HCEC 1CT (cell line): ENCODE results near the gene LYZ.

Experiments
- DNase-seq: peaks from one replicate; pipeline ENCODE4 v3.0.0-alpha.2; 2017

The LYZ gene

DNA sequence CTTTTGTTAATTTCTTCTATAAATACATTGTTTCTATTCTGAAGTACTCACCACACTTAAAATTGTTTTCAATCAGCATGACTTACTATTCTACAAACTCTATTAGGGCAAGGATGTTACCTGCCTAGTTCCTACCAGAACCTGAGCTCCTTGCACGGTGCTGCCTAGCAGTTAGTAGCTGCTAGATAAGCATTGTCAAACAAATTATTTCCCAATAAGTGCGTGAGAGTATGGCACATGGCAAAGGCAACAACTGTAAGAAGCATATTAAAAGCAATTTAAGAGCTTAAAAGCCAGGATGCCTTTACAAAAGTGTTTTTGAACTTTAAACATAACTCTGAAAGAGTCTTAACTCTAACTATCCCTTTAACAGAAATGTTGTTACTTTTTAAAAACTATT lies 8.2 kb upstream of the LYZ start:
- DNase-seq: no peak

- no peak for DNase-seq
Measured at GRCh38 chr12:69341328-69341727, 6.9 kb upstream of the LYZ start.

DNA sequence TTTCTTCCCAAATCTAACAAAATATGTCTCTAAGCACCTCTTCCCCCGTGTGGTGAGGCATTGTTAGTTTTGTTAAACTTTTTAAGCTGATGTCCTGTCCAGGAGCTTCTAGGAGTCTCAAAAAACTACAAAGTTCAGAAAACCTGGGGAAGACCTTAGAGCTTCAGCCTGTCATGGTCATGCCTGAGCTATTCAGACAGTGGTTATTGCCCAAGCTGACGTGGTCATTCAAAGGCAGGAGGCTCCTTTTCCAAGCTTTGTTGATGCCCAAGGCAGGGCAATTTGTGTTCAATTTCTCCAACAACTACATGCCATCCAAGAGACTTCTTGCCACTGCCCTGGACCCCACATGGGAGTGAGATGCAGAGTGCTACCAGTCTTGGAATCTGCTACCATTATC lies 5.8 kb upstream of the LYZ start:
- no peak for DNase-seq

GRCh38 chr12:69343357-69343756 lies 4.8 kb upstream of the LYZ start:
- no peak for DNase-seq

GRCh38 chr12:69343885-69344612 lies 4.1 kb upstream of the LYZ start:
- no peak for DNase-seq

DNA sequence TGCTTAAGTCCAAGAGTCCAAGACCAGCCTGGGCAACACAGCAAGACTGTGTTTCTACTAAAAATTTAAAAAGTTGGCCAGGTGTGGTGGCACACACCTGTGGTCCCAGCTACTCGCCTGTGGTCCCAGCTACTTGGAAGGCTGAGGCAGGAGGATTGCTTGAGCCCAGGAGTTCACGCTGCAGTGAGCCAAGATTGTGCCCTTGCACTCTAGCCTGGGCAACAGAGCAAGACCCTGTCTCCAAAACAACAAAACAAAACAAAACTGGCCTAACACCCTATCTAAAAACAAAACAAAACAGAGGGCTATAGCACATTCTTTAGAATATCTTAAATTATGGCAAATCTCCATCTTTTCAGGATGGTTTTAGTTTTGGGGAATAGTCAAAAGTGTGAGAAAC lies 3.1 kb upstream of the LYZ start:
- DNase-seq: no peak

- DNase-seq: no peak
Measured at GRCh38 chr12:69345742-69346141, 2.4 kb upstream of the LYZ start.

GRCh38 chr12:69350002-69350626 lies 1.9 kb downstream of the LYZ start:
- DNase-seq: no peak

GRCh38 chr12:69350777-69351176 lies 2.6 kb downstream of the LYZ start:
- DNase-seq: no peak

DNA sequence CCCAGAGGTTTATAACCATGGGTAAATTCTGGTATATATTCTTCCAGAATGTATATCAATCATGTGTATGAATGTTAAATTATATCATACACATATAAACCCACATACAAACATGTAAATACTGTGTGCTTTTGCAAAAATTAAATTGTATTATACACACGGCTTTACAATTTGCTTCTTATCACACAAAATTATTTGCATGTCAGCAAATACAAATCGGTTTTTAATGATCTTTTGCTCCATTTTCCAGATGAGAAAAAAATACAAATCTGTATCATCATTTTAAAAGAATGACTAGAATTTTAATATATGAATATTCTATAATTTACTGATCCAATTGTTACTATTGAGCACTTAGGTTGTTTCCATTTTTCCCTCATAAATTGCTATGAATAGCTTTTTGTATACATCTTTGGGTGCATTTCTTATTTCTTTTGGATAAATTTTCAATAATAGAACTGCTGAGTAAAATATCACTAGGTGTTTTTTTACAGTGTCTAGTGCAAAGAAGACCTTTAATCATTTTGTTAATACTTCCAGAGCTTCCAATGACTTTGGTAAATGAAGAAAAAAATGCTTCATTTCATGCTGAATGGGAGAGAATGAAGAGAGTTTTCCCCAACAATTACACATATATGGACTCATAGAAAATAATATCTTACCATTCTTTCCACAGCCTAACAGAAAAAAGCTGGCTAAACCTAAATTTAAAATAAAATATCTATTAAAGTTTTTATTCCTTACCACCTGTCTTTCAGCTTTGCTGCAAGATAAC lies 3.5 kb downstream of the LYZ start:
- no peak for DNase-seq

- no peak for DNase-seq
Measured at GRCh38 chr12:69352904-69353303, 4.7 kb downstream of the LYZ start.

DNA sequence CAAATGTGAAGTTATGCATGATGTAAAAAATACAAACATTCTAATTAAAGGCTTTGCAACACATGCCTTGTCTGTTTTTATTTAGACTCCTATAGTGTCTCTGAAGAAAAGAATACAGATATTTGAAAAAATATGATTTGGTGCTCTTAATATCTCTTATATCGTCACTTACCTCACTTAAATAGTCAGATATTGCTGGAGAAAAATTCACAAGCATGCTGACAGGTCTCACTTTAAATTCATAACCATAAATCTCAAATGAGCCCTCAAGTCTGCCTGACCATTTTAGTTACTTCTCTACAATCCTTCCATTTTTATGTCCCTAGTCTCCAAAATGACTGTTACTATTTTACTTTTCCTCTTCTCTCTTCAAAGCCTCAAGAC lies 6.0 kb downstream of the LYZ start:
- no peak for DNase-seq

DNA sequence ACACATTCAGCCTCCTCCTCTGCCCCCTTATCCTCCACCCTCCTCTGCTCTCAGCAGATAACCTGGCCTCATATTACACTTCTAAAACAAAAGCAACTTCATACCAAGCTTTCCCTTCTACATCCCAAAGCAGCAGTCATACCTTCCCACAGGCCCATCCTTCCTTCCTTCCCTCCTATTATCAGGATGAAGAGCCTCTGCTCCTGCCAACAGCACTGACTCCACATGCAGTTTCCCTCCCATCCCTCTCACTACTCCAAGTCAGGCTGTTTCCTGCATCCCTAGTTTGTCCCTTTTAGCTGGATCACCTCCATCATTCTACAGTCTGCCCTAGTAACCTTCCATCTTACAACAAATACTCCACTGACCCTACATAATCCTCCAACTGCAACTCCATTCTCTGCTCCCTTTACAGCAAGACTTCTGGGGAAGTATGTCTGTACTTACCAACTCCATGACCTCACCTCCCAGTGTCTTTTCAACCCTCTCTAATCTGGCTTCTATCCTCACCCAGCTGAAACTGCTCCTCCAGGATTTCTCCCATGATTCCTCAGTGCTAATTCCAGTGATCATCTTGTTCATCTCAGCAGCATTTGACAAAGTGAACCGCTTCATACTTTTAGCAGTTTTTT lies 6.5 kb downstream of the LYZ start:
- DNase-seq: no peak

DNA sequence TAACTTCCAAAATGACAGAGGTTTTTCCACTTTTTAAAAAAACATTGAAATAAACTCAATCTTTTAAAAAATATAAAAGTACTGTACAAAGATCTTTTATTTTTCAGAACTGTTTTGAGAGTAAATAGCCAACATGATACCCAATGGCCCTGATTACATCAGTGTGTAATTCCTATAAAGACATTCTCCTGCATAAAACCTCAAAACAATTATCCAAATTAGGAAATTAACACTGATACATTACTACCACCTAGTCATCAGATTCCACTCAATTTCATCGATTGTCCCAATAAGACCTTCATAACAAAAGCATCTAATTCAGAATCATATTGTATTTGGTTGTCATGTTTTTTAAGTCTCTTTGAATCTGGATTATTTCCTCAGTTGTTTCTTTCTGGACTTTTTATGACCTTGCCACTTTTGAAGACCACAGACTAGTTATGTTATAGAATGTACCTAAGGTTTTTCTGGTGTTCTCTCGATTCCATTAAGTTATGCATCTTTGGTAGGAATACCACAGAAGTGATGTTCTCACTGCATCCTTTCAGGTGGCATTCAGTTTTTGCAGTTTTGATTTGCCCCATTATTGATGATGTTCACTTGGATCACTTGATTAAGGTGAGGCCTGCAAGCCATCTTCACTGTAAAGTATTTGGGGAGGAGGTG lies 7.3 kb downstream of the LYZ start:
- DNase-seq: no peak

DNA sequence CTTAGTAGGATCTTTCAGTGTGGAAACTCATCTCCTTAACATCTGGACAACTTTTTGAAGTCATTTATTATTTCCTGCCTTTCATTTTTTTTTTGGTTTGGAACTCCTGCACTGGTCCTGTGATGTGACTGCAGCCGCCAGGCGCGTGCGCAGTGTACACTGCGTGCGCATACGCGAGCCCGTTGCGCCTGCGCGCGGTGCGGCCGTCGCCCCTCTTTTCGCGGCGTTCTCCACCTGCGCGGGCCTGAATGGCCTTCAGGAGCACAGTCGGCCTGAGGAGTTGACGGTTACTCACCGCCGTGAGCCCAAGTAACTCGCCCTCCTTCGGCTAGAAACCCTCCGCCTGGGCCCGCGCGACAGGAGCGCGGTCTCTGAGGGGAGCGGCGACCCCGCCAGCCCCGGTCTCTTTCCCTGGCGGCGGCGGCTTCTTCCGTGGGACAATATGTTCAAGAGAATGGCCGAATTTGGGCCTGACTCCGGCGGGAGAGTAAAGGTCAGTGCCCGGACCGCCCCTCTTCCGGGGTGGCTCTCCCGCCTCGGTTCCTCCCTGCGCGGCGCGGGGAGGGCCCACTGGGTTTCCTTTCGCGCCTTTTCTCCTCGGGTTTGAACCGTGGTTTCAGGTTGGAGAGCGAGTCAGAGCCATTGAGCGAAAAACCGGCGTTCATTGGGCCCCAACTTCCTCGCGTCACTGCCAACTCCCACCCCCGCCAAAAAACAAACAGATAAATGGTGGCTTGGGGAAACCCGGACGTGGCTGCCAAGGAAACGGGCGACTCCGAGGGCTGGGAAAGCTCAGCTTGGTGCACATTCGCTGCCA lies 11.6 kb downstream of the LYZ start, which contains the start of gene YEATS4:
Gene YEATS4, plus strand, starts transcription at position 213 of the 817 bp plus-strand sequence. Its CDS starts 230 bp downstream, at position 443.
- peak; percentile 90 for DNase-seq

DNA sequence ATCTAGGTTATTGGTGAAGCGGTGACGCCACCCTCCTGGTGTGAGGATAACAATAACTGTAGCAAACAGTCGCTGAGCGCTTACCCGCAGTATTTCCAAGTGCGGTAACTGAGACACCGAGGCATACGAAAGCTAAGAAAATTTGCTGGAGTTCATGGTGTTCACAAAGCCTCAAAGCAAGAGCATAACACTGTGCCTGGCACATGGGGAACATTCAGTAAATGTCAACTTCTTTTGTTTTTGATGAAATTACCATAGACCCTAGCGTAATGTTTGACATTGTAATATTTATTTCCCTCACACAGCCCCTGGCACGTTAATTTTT lies 12.1 kb downstream of the LYZ start:
- no peak for DNase-seq

DNA sequence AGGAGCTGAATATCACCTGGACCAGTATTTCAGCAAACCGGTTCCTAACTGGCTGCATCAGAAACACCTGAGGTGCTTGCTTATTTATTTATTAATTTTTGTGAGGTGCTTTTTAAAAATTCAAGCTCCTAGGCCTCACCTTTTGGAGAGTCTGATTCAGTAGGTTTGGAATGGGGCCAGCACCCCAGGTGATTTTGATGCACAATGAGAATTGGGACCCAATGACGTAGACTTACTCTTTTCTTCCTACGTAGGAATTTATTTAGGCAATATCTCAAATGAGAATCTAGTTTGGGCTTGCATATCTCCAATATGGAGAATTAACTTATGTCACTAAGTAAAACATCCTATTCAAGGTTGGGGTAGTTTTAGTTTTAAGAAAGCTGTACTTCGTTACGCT lies 18.6 kb downstream of the LYZ start:
- no peak for DNase-seq

DNA sequence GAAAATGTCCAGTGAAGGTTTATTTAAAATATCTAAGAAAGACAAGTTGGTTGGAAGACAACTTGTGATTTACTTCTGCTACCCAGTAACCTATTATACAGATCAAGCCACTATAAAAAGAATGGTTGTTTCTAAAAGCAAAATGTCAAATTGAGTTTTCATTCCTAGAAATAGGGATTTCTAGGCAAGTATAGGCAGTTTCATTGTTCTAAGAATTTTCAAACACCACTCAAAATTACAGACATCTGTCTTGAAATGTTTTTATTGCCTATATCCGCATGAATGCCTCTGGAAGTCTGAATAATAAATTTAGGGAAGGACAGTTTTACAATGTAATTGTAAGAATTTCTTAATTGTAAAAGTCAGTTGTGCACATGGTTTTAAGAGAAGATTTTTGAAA lies 20.0 kb downstream of the LYZ start:
- DNase-seq: no peak

DNA sequence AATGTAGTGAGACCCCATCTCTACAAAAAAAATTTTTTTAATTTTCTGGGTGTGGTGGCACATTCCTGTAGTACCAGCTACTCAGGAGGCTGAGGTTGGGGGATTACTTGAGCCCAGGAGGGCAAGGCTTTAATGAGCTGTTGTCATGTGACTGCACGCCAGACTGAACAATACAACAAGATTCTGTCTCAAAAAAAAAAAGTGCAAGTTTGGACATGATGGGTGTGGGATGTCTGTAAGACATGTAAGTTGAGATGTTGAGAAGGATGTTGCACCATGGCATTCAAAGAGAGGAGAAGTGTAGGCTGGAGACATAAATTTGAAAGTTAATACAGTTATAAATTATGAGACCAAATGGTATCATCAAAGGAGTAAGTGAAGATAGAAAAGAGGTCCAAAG lies 34.9 kb downstream of the LYZ start:
- no peak for DNase-seq

DNA sequence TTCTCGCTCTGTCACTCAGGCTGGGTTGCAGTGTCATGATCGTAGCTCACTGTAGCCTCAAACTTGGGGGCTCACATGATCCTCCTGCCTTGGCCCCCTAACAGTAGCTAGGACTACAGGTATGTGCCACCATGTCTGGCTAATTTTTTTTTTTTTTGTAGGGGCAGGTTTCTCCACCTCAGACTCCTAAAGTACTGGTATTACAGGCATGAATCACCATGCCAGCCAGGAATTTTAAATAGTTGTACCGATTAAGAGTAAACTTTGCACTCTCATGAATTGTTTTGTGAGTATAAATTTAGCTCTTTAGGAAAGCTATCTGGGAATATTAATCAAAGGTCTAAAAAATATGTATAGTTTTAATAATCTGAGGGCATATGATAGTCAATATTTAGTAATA lies 36.9 kb downstream of the LYZ start:
- DNase-seq: no peak

GRCh38 chr12:69386921-69387320 lies 38.7 kb downstream of the LYZ start:
- DNase-seq: no peak

- peak; percentile 65 for DNase-seq
Measured at GRCh38 chr12:69388371-69388770, 40.2 kb downstream of the LYZ start.
